ENCODE measurements around the gene ALKBH7.

The ALKBH7 gene

GRCh38 chr19:6372594-6373095 is at the start of gene ALKBH7:
Gene ALKBH7, plus strand, starts transcription at chr19:6372794. Its CDS starts 27 bp downstream, at chr19:6372821.
- H3K4me3 ChIP-seq (ENCODE audit: low read depth, low read length) = peak within 1 kb of the TSS; percentile 57
- TF ChIP-seq, protein P1, sequence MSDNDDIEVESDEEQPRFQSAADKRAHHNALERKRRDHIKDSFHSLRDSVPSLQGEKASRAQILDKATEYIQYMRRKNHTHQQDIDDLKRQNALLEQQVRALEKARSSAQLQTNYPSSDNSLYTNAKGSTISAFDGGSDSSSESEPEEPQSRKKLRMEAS (IDR thresholded peaks at IDR 0.05; ENCODE audit: low read depth, low read length) = no peak
- peak; percentile 38 for TF ChIP-seq POLR2A (IDR thresholded peaks at IDR 0.05; ENCODE audit: extremely low read depth, insufficient read length)
- TF ChIP-seq, protein P2, sequence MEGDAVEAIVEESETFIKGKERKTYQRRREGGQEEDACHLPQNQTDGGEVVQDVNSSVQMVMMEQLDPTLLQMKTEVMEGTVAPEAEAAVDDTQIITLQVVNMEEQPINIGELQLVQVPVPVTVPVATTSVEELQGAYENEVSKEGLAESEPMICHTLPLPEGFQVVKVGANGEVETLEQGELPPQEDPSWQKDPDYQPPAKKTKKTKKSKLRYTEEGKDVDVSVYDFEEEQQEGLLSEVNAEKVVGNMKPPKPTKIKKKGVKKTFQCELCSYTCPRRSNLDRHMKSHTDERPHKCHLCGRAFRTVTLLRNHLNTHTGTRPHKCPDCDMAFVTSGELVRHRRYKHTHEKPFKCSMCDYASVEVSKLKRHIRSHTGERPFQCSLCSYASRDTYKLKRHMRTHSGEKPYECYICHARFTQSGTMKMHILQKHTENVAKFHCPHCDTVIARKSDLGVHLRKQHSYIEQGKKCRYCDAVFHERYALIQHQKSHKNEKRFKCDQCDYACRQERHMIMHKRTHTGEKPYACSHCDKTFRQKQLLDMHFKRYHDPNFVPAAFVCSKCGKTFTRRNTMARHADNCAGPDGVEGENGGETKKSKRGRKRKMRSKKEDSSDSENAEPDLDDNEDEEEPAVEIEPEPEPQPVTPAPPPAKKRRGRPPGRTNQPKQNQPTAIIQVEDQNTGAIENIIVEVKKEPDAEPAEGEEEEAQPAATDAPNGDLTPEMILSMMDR (IDR thresholded peaks at IDR 0.05; ENCODE audit: low read depth, low read length) = no peak
- no peak for TF ChIP-seq MYC (IDR thresholded peaks at IDR 0.05; ENCODE audit: low read depth, low read length)
- DNase-seq (ENCODE audit: low read depth) = peak; percentile 98

DNA sequence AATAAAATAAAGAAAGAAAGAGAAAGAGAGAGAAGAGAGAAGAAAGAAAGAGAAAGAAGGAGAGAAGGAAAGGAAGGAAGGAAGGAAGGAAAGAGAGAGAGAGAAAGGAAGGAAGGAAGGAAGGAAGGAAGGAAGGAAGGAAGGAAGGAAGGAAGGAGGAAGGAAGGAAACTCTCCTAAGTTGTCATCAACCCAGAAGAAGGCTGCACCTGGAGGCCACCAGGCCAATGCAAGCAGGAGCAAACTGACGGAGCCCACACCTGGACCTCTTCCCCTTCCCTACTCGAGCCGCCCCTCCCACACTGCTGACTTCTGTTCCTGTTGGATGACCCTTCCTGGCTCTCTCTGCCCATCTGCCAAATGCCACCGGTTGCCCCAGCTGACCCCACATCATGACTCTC is 47.8 kb upstream of the ALKBH7 start:
- DNase-seq (ENCODE audit: low read depth) = no peak
- TF ChIP-seq POLR2A (IDR thresholded peaks at IDR 0.05; ENCODE audit: extremely low read depth, insufficient read length) = no peak
- no peak for TF ChIP-seq MYC (IDR thresholded peaks at IDR 0.05; ENCODE audit: low read depth, low read length)
- TF ChIP-seq, protein P2 (IDR thresholded peaks at IDR 0.05; ENCODE audit: low read depth, low read length) = no peak
- TF ChIP-seq, protein P1 (IDR thresholded peaks at IDR 0.05; ENCODE audit: low read depth, low read length) = no peak
- no peak overlapping the region for H3K4me3 ChIP-seq (ENCODE audit: low read depth, low read length)

DNA sequence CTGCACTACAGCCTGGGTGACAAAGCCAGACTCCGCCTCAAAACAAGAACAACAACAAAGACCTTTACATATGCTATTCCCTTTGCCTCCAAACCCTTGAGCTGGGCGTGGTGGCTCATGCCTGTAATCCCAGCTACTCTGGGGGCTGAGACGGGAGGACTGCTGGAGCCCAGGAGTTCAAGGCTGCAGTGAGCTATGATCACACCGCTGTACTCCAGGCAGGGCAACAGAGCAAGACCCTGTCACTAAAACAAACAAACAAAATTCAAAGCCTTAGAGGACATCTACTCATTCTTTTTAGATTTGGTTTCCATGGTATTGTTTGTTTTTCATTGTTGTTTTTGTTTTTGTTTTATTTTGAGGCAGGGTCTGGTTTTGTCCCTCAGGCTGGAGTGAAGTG is 47.0 kb upstream of the ALKBH7 start:
- no peak overlapping the region for H3K4me3 ChIP-seq (ENCODE audit: low read depth, low read length)
- DNase-seq (ENCODE audit: low read depth) = no peak
- no peak for TF ChIP-seq MYC (IDR thresholded peaks at IDR 0.05; ENCODE audit: low read depth, low read length)
- TF ChIP-seq, protein P2 (IDR thresholded peaks at IDR 0.05; ENCODE audit: low read depth, low read length) = no peak
- no peak for TF ChIP-seq POLR2A (IDR thresholded peaks at IDR 0.05; ENCODE audit: extremely low read depth, insufficient read length)

GRCh38 chr19:6326815-6327214 is 45.8 kb upstream of the ALKBH7 start:
- no peak for DNase-seq (ENCODE audit: low read depth)
- TF ChIP-seq, protein P1 (IDR thresholded peaks at IDR 0.05; ENCODE audit: low read depth, low read length) = no peak
- TF ChIP-seq, protein P2 (IDR thresholded peaks at IDR 0.05; ENCODE audit: low read depth, low read length) = no peak
- TF ChIP-seq MYC (IDR thresholded peaks at IDR 0.05; ENCODE audit: low read depth, low read length) (no peak), POLR2A (IDR thresholded peaks at IDR 0.05; ENCODE audit: extremely low read depth, insufficient read length) (no peak)
- H3K4me3 ChIP-seq (ENCODE audit: low read depth, low read length) = no peak overlapping the region

GRCh38 chr19:6333439-6333838 is 39.2 kb upstream of the ALKBH7 start, which contains the start of gene ACER1:
Gene ACER1, minus strand, starts transcription at chr19:6333612. Its CDS starts 61 bp downstream, at chr19:6333551.
- TF ChIP-seq, protein P1 (IDR thresholded peaks at IDR 0.05; ENCODE audit: low read depth, low read length) = no peak
- TF ChIP-seq, protein P2 (IDR thresholded peaks at IDR 0.05; ENCODE audit: low read depth, low read length) = no peak
- TF ChIP-seq POLR2A (IDR thresholded peaks at IDR 0.05; ENCODE audit: extremely low read depth, insufficient read length) (no peak), MYC (IDR thresholded peaks at IDR 0.05; ENCODE audit: low read depth, low read length) (no peak)
- no peak for DNase-seq (ENCODE audit: low read depth)
- H3K4me3 ChIP-seq (ENCODE audit: low read depth, low read length) = no peak within 1 kb of the TSS

Measured in NB4 (cell line).